ENCODE results near the gene ZNF391. TPM values are rescaled to one million over a fixed set of nuclear protein-coding genes. Genes with fewer than 3 reads are reported as not detected.

The ZNF391 gene
- total RNA-seq, 4 donors from 2014 or later = 0.10 to 1.1 (median 0.26) TPM

- H3K9me3 ChIP-seq = no peaks in the 10 kb centered on the region
- H3K36me3 ChIP-seq = no peaks in the 10 kb centered on the region
- no peak overlapping the region for H3K27ac ChIP-seq
- DNase-seq (no peak), ATAC-seq (no peak)
- H3K4me1 ChIP-seq = no peaks in the 10 kb centered on the region
- H3K4me3 ChIP-seq = no peak overlapping the region
- no peak for TF ChIP-seq CTCF (IDR thresholded peaks at IDR 0.05 in 4 of 5, conservative IDR thresholded peaks at IDR 0.05 in 1 of 5)
- no peak for TF ChIP-seq POLR2A (IDR thresholded peaks at IDR 0.05)
- in situ Hi-C loops (cut with MboI; ENCODE audit: low sequenced_read_pairs in 4 of 4) (no loop called here), intact Hi-C loops (cut with DNase I; ENCODE audit: low total_unique reads) (no loop called here)
- H3K27me3 ChIP-seq = no peaks in the 10 kb centered on the region
Measured at GRCh38 chr6:27441001-27441400, 52.4 kb downstream of the ZNF391 start.

- intact Hi-C loops (cut with DNase I; ENCODE audit: low total_unique reads) (no loop called here), in situ Hi-C loops (cut with MboI; ENCODE audit: low sequenced_read_pairs in 4 of 4) (no loop called here)
- Histone ChIP-seq H3K36me3 (peaks cover 0 to 4% of the 10 kb centered on the region in 2 donors), H3K4me3 (no peak overlapping the region), H3K27me3 (no peaks in the 10 kb centered on the region), H3K27ac (no peak overlapping the region), H3K4me1 (no peaks in the 10 kb centered on the region), H3K9me3 (no peaks in the 10 kb centered on the region)
- DNase-seq (no peak), ATAC-seq (no peak)
- TF ChIP-seq CTCF (IDR thresholded peaks at IDR 0.05 in 4 of 5, conservative IDR thresholded peaks at IDR 0.05 in 1 of 5) (no peak), POLR2A (IDR thresholded peaks at IDR 0.05) (no peak)
Measured at GRCh38 chr6:27442932-27443331, 54.4 kb downstream of the ZNF391 start.

GRCh38 chr6:27448456-27448855 is 59.9 kb downstream of the ZNF391 start:
- H3K4me1 ChIP-seq = no peaks in the 10 kb centered on the region
- H3K27me3 ChIP-seq = no peaks in the 10 kb centered on the region
- no peak for ATAC-seq
- peaks cover 11 to 60% of the 10 kb centered on the region in 2 donors for H3K36me3 ChIP-seq
- DNase-seq = no peak
- H3K4me3 ChIP-seq = no peak overlapping the region
- peaks cover 14 to 40% (median 25%) of the 10 kb centered on the region in 3 donors for H3K9me3 ChIP-seq
- intact Hi-C loops (cut with DNase I; ENCODE audit: low total_unique reads) (no loop called here), in situ Hi-C loops (cut with MboI; ENCODE audit: low sequenced_read_pairs in 4 of 4) (no loop called here)
- no peak overlapping the region for H3K27ac ChIP-seq
- no peak for TF ChIP-seq CTCF (IDR thresholded peaks at IDR 0.05 in 4 of 5, conservative IDR thresholded peaks at IDR 0.05 in 1 of 5)
- no peak for TF ChIP-seq POLR2A (IDR thresholded peaks at IDR 0.05)

GRCh38 chr6:27451660-27452390 is 63.3 kb downstream of the ZNF391 start:
- no peaks in the 10 kb centered on the region for H3K27me3 ChIP-seq
- peaks cover 36 to 93% of the 10 kb centered on the region in 2 donors for H3K36me3 ChIP-seq
- intact Hi-C loops (cut with DNase I; ENCODE audit: low total_unique reads) (no loop called here), in situ Hi-C loops (cut with MboI; ENCODE audit: low sequenced_read_pairs in 4 of 4) (loop anchor here in 1 of 4 donors (25.0 kb wide), 1 partner anchor 790 kb away; the partner anchor contains the start of gene ZNF322)
- TF ChIP-seq POLR2A (IDR thresholded peaks at IDR 0.05) = no peak
- no peak for TF ChIP-seq CTCF (IDR thresholded peaks at IDR 0.05 in 4 of 5, conservative IDR thresholded peaks at IDR 0.05 in 1 of 5)
- H3K4me1 ChIP-seq = no peaks in the 10 kb centered on the region
- ATAC-seq (no peak), DNase-seq (no peak)
- no peak overlapping the region for H3K27ac ChIP-seq
- H3K4me3 ChIP-seq = peak overlapping the region in 1 of 4 donors; percentile 35
- H3K9me3 ChIP-seq = peaks cover 14 to 62% (median 33%) of the 10 kb centered on the region in 3 donors

Measured in gastrocnemius medialis (tissue), 4 donors.